ENCODE data around the gene GULP1.

Gene GULP1

GRCh38 chr2:188367164-188367563 is 75.5 kb downstream of the GULP1 start:
- DNase-seq (ENCODE audit: low read depth, low spot score): no peak

- peak; percentile 47 for DNase-seq (ENCODE audit: low read depth, low spot score)
These were observed 77.7 kb downstream of the GULP1 start for GRCh38 chr2:188369365-188369764.

- DNase-seq (ENCODE audit: low read depth, low spot score): no peak
These were observed 86.8 kb downstream of the GULP1 start for GRCh38 chr2:188378371-188378950.

- no peak for DNase-seq (ENCODE audit: low read depth, low spot score)
These were observed 88.1 kb downstream of the GULP1 start for GRCh38 chr2:188379748-188380147.

GRCh38 chr2:188380280-188380679 is 88.6 kb downstream of the GULP1 start:
- no peak for DNase-seq (ENCODE audit: low read depth, low spot score)

GRCh38 chr2:188381614-188382013 is 89.9 kb downstream of the GULP1 start:
- DNase-seq (ENCODE audit: low read depth, low spot score): peak; percentile 31

GRCh38 chr2:188382107-188382506 is 90.4 kb downstream of the GULP1 start:
- DNase-seq (ENCODE audit: low read depth, low spot score): peak; percentile 23

GRCh38 chr2:188383158-188383557 is 91.5 kb downstream of the GULP1 start:
- no peak for DNase-seq (ENCODE audit: low read depth, low spot score)

- no peak for DNase-seq (ENCODE audit: low read depth, low spot score)
These were observed 94.2 kb downstream of the GULP1 start for GRCh38 chr2:188385857-188386256.

- no peak for DNase-seq (ENCODE audit: low read depth, low spot score)
These were observed 97.2 kb downstream of the GULP1 start for GRCh38 chr2:188388831-188389230.

- no peak for DNase-seq (ENCODE audit: low read depth, low spot score)
These were observed 99.7 kb downstream of the GULP1 start for GRCh38 chr2:188391354-188391753.

- no peak for DNase-seq (ENCODE audit: low read depth, low spot score)
These were observed 103.3 kb downstream of the GULP1 start for GRCh38 chr2:188394931-188395472.

GRCh38 chr2:188395903-188396689 is 104.4 kb downstream of the GULP1 start:
- DNase-seq (ENCODE audit: low read depth, low spot score): no peak

- peak; percentile 70 for DNase-seq (ENCODE audit: low read depth, low spot score)
These were observed 107.5 kb downstream of the GULP1 start for GRCh38 chr2:188399159-188399558.

- peak; percentile 16 for DNase-seq (ENCODE audit: low read depth, low spot score)
These were observed 112.0 kb downstream of the GULP1 start for GRCh38 chr2:188403676-188404075.

GRCh38 chr2:188404341-188405004 is 112.8 kb downstream of the GULP1 start:
- DNase-seq (ENCODE audit: low read depth, low spot score): peak; percentile 57

- DNase-seq (ENCODE audit: low read depth, low spot score): no peak
These were observed 114.7 kb downstream of the GULP1 start for GRCh38 chr2:188406414-188406813.

GRCh38 chr2:188410504-188411235 is 119.0 kb downstream of the GULP1 start:
- peak; percentile 20 for DNase-seq (ENCODE audit: low read depth, low spot score)

- no peak for DNase-seq (ENCODE audit: low read depth, low spot score)
These were observed 120.5 kb downstream of the GULP1 start for GRCh38 chr2:188412190-188412589.

- DNase-seq (ENCODE audit: low read depth, low spot score): peak; percentile 18
These were observed 122.7 kb downstream of the GULP1 start for GRCh38 chr2:188414411-188414810.

- DNase-seq (ENCODE audit: low read depth, low spot score): no peak
These were observed 123.4 kb downstream of the GULP1 start for GRCh38 chr2:188414869-188415753.

Data from astrocyte of the hippocampus (primary cell).